Panc1 (cell line): ENCODE data around the gene CNKSR3. TPM values are rescaled to one million over a fixed set of nuclear protein-coding genes. Genes with fewer than 3 reads are reported as not detected.

ENCODE experiments used
- ATAC-seq: fragments of 200-7000 bp; cut with Tn5 transposase; 2 replicates; pipeline ENCODE4 v1.9.1; 2020; ENCODE audit warnings: mild to moderate bottlenecking, moderate library complexity
- BruUV-seq: library from RNA; stranded (reverse); fragments of 400-500 nt; replicated peaks from 2 replicates; lab custom pipeline; 2021; lab: Mats Ljungman, UMichigan
- CTCF ChIA-PET: fragments of 300-600 bp; sonication (Branson Sonifier 250); formaldehyde crosslinking; loops from one replicate; lab custom pipeline; 2022; ENCODE audit warnings: antibody characterized with exemption; lab: Charles Lee
- POLR2A ChIA-PET: fragments of 300-600 bp; sonication (Branson Sonifier 250); formaldehyde crosslinking; loops from one replicate; lab custom pipeline; 2022; ENCODE audit warnings: antibody characterized with exemption; lab: Charles Lee
- DNase-seq: peaks from one replicate; pipeline ENCODE4 v3.0.0-alpha.2; 2010; ENCODE audit warnings: low read depth, low spot score
- H3K27ac ChIP-seq: 2 replicates; pipeline ENCODE4 v1.5.1; 2011; ENCODE audit warnings: mild to moderate bottlenecking, low read length, inconsistent platforms
- H3K27me3 ChIP-seq: fragments of 200-500 bp; sonication (Bioruptor generic); 2 replicates; pipeline ENCODE4 v1.6.0; 2014; ENCODE audit warnings: low read length, inconsistent platforms; ENCODE audit not compliant: control insufficient read depth, insufficient read depth
- H3K36me3 ChIP-seq: fragments of 200-500 bp; sonication (Bioruptor generic); 2 replicates; pipeline ENCODE4 v1.5.1; 2014; ENCODE audit warnings: inconsistent platforms, mild to moderate bottlenecking, low read length, moderate library complexity; ENCODE audit not compliant: control insufficient read depth, insufficient read depth
- H3K4me1 ChIP-seq: 2 replicates; pipeline ENCODE4 v1.5.1; 2011; ENCODE audit warnings: inconsistent platforms, mild to moderate bottlenecking, low read length, moderate library complexity; ENCODE audit not compliant: control insufficient read depth, insufficient read depth
- H3K4me3 ChIP-seq, 2 experiments: 2 replicates each; pipeline ENCODE4 v1.5.1; 2011 to 2012; ENCODE audit warnings: low read depth in 2 of 2, low read length in 2 of 2, mild to moderate bottlenecking in 2 of 2, inconsistent platforms in 1 of 2, moderate library complexity in 1 of 2
- H3K9me3 ChIP-seq: fragments of 200-500 bp; sonication (Bioruptor generic); 2 replicates; pipeline ENCODE4 v1.5.1; 2014; ENCODE audit warnings: low read depth, mild to moderate bottlenecking, inconsistent platforms, low read length, moderate library complexity; ENCODE audit not compliant: control insufficient read depth, insufficient read depth
- CTCF ChIP-seq: fragments of 450-650 bp; IDR thresholded peaks from 2 replicates; pipeline ENCODE4 v1.5.1; 2017; ENCODE audit warnings: mild to moderate bottlenecking
- POLR2AphosphoS5 ChIP-seq: IDR thresholded peaks from 2 replicates; pipeline ENCODE4 v1.6.1; 2012; ENCODE audit warnings: mild to moderate bottlenecking, low read depth, low read length, moderate library complexity
- REST ChIP-seq, 2 experiments: IDR thresholded peaks; 2 replicates each; pipeline ENCODE4 v1.6.1; 2011 to 2012; ENCODE audit warnings: low read depth in 2 of 2, control low read depth in 1 of 2, low read length in 1 of 2, mild to moderate bottlenecking in 1 of 2, moderate library complexity in 1 of 2; ENCODE audit not compliant: insufficient read depth in 1 of 2
- SIN3A ChIP-seq: IDR thresholded peaks from 2 replicates; pipeline ENCODE4 v1.6.1; 2012; ENCODE audit warnings: low read depth, mild to moderate bottlenecking, low read length, moderate library complexity, borderline replicate concordance; ENCODE audit not compliant: insufficient read depth
- TCF7L2 ChIP-seq: IDR thresholded peaks from 2 replicates; pipeline ENCODE4 v1.6.1; 2011; ENCODE audit warnings: mild to moderate bottlenecking, low read depth, low read length, inconsistent platforms
- in situ Hi-C: cut with HindIII; loops from 2 replicates; pipeline ENCODE4 v1.10.0; 2016; ENCODE audit warnings: low sequenced_read_pairs, low pct_unique_long_range_greater_than_20kb
- intact Hi-C: fragments of 100-400 bp; cut with micrococcal nuclease; formaldehyde crosslinking; loops from one replicate; pipeline ENCODE4 v1.10.0; 2022; ENCODE audit not compliant: unreplicated experiment
- total RNA-seq: library from RNA; stranded (reverse); gene quantifications from one replicate; pipeline ENCODE4 v1.2.1, GENCODE V29; 2021; ENCODE audit not compliant: unreplicated experiment

Gene CNKSR3
- total RNA-seq, 1 experiment from 2014 or later = 18.2 TPM

- H3K27me3 ChIP-seq = no peaks in the 10 kb centered on the region
- DNase-seq = no peak
- H3K4me1 ChIP-seq = no peaks in the 10 kb centered on the region
- no peaks in the 10 kb centered on the region for H3K9me3 ChIP-seq
- no peak overlapping the region for H3K4me3 ChIP-seq
- H3K36me3 ChIP-seq = no peaks in the 10 kb centered on the region
- ATAC-seq = no peak
- ChIA-PET CTCF (no interaction called here), POLR2A (no interaction called here)
- intact Hi-C loops (no loop called here), in situ Hi-C loops (no loop called here)
- no peak for TF ChIP-seq TCF7L2
- no peak for TF ChIP-seq SIN3A
- TF ChIP-seq POLR2AphosphoS5 = no peak
- no peak for TF ChIP-seq CTCF
- no peak for TF ChIP-seq REST (IDR thresholded peaks at IDR 0.05; ENCODE audit: insufficient read depth in 1 of 2, low read depth in 2 of 2, low read length in 1 of 2)
- BruUV-seq = no TSS peak
- H3K27ac ChIP-seq = no peak overlapping the region
Measured at GRCh38 chr6:154498340-154498934, 12.0 kb downstream of the CNKSR3 start.

- no TSS peak for BruUV-seq
- ChIA-PET POLR2A (no interaction called here), CTCF (no interaction called here)
- TF ChIP-seq CTCF (no peak), POLR2AphosphoS5 (no peak), TCF7L2 (no peak), REST (IDR thresholded peaks at IDR 0.05; ENCODE audit: insufficient read depth in 1 of 2, low read depth in 2 of 2, low read length in 1 of 2) (no peak), SIN3A (no peak)
- no peaks in the 10 kb centered on the region for H3K27me3 ChIP-seq
- ATAC-seq (no peak), DNase-seq (no peak)
- in situ Hi-C loops = no loop called here
- no peaks in the 10 kb centered on the region for H3K4me1 ChIP-seq
- no peaks in the 10 kb centered on the region for H3K36me3 ChIP-seq
- no peaks in the 10 kb centered on the region for H3K9me3 ChIP-seq
- intact Hi-C loops = no loop called here
- no peak overlapping the region for H3K4me3 ChIP-seq
- no peak overlapping the region for H3K27ac ChIP-seq
Measured at GRCh38 chr6:154496793-154497517, 13.5 kb downstream of the CNKSR3 start.
